ENCODE measurements around the gene EYA3.

EYA3 gene

GRCh38 chr1:28073867-28074266 is 14.5 kb downstream of the EYA3 start (continued):
- TF ChIP-seq CREB5 (CRISPR knock-in tag; IDR thresholded peaks at IDR 0.05; ENCODE audit: low read depth): no peak
- TF ChIP-seq SNAI2 (CRISPR knock-in tag; IDR thresholded peaks at IDR 0.05): no peak
- no peak for TF ChIP-seq OSR1 (CRISPR knock-in tag; IDR thresholded peaks at IDR 0.05)

- ATAC-seq: no peak
- TF ChIP-seq ZC3H10 (CRISPR knock-in tag; IDR thresholded peaks at IDR 0.05): no peak
- no peak for TF ChIP-seq TCF4 (CRISPR knock-in tag; IDR thresholded peaks at IDR 0.05; ENCODE audit: borderline replicate concordance)
- no peak for TF ChIP-seq SNAI2 (CRISPR knock-in tag; IDR thresholded peaks at IDR 0.05)
- TF ChIP-seq ESRRG (CRISPR knock-in tag; IDR thresholded peaks at IDR 0.05): no peak
- TF ChIP-seq CSRNP3 (CRISPR knock-in tag; IDR thresholded peaks at IDR 0.05): no peak
- no peak for TF ChIP-seq TSHZ2 (CRISPR knock-in tag; IDR thresholded peaks at IDR 0.05)
- TF ChIP-seq ARNTL (CRISPR knock-in tag; IDR thresholded peaks at IDR 0.05; ENCODE audit: borderline replicate concordance, low read depth): no peak
- no peak for TF ChIP-seq CREB5 (CRISPR knock-in tag; IDR thresholded peaks at IDR 0.05; ENCODE audit: low read depth)
- no peak for TF ChIP-seq CSDC2 (CRISPR knock-in tag; IDR thresholded peaks at IDR 0.05)
- no peak for TF ChIP-seq GLIS3 (CRISPR knock-in tag; IDR thresholded peaks at IDR 0.05)
Measured at GRCh38 chr1:28071813-28072212, 16.6 kb downstream of the EYA3 start.

- no peak for TF ChIP-seq ZFP30 (CRISPR knock-in tag; IDR thresholded peaks at IDR 0.05)
- TF ChIP-seq CSRNP3 (CRISPR knock-in tag; IDR thresholded peaks at IDR 0.05): no peak
- no peak for TF ChIP-seq GLIS3 (CRISPR knock-in tag; IDR thresholded peaks at IDR 0.05)
- no peak for TF ChIP-seq PPARA (CRISPR knock-in tag; IDR thresholded peaks at IDR 0.05; ENCODE audit: borderline replicate concordance)
- no peak for TF ChIP-seq PATZ1 (CRISPR knock-in tag; IDR thresholded peaks at IDR 0.05; ENCODE audit: borderline replicate concordance)
- no peak for TF ChIP-seq ZFP3 (CRISPR knock-in tag; IDR thresholded peaks at IDR 0.05)
- no peak for TF ChIP-seq CREB5 (CRISPR knock-in tag; IDR thresholded peaks at IDR 0.05; ENCODE audit: low read depth)
- no peak for TF ChIP-seq ZNF70 (CRISPR knock-in tag; IDR thresholded peaks at IDR 0.05)
- no peak for TF ChIP-seq RARB (CRISPR knock-in tag; IDR thresholded peaks at IDR 0.05)
- TF ChIP-seq TSHZ2 (CRISPR knock-in tag; IDR thresholded peaks at IDR 0.05): no peak
- TF ChIP-seq OSR1 (CRISPR knock-in tag; IDR thresholded peaks at IDR 0.05): no peak
- no peak for TF ChIP-seq ZC3H10 (CRISPR knock-in tag; IDR thresholded peaks at IDR 0.05)
- ATAC-seq: no peak
Measured at GRCh38 chr1:28070725-28071593, 17.5 kb downstream of the EYA3 start.

Data from SK-N-SH treated with all-trans-retinoic acid at 6 μM for 48 hours (cell line).